Kidney (tissue), 14 donors: ENCODE measurements around the gene TIGD7. TPM values are rescaled to one million over a fixed set of nuclear protein-coding genes. Genes with fewer than 3 reads are reported as not detected.
A peak's percentile ranks its signal among the peaks of the same experiment; 100 is the strongest.

ENCODE experiments used
- DNase-seq, 5 donors: peaks; one replicate each; pipeline ENCODE4 v3.0.0-alpha.2; 2013 to 2020
- FAIRE-seq: peaks from 2 replicates; lab custom pipeline; 2012; peaks lifted over from hg19 to GRCh38; lab: Jason Lieb, UNC
- H3K27ac ChIP-seq, 2 donors: one replicate each; pipeline ENCODE4 v1.7.0; 2013; ENCODE audit warnings: low read depth in 2 of 2, low read length in 2 of 2, inconsistent platforms in 1 of 2
- H3K27me3 ChIP-seq: one replicate; pipeline ENCODE4 v1.7.1; 2013; ENCODE audit warnings: low read length, inconsistent platforms; ENCODE audit not compliant: control insufficient read depth, insufficient read depth
- H3K36me3 ChIP-seq, 3 donors: one replicate each; pipeline versions ENCODE4 v1.7.0 to v1.7.1; 2013; ENCODE audit warnings: low read length in 3 of 3, control low read depth in 1 of 3, inconsistent platforms in 1 of 3; ENCODE audit not compliant: insufficient read depth in 3 of 3, control insufficient read depth in 2 of 3
- H3K4me1 ChIP-seq, 3 donors: one replicate each; pipeline versions ENCODE4 v1.7.0 to v1.7.1; 2013; ENCODE audit warnings: low read length in 3 of 3, inconsistent platforms in 1 of 3, low read depth in 1 of 3; ENCODE audit not compliant: control insufficient read depth in 2 of 3, insufficient read depth in 2 of 3
- H3K4me3 ChIP-seq, 3 donors: one replicate each; pipeline versions ENCODE4 v1.7.0 to v1.8.1; 2013; ENCODE audit warnings: low read length in 3 of 3, control low read depth in 1 of 3, inconsistent platforms in 1 of 3
- H3K9ac ChIP-seq, 3 donors: one replicate each; pipeline versions ENCODE4 v1.7.0 to v1.7.1; 2013; ENCODE audit warnings: low read length in 3 of 3, control low read depth in 1 of 3, inconsistent platforms in 1 of 3
- H3K9me3 ChIP-seq, 3 donors: one replicate each; pipeline versions ENCODE4 v1.7.0 to v1.7.1; 2013; ENCODE audit warnings: low read length in 3 of 3, control low read depth in 1 of 3, inconsistent platforms in 1 of 3; ENCODE audit not compliant: control insufficient read depth in 2 of 3, insufficient read depth in 1 of 3
- CTCF ChIP-seq: IDR thresholded peaks from 3 replicates; pipeline ENCODE4 v1.5.1; 2012; ENCODE audit warnings: mild to moderate bottlenecking, moderate library complexity, borderline replicate concordance; ENCODE audit not compliant: insufficient read depth; ENCODE audit errors: extremely low read depth
- intact Hi-C: fragments of 100-400 bp; cut with DNase I; formaldehyde crosslinking; loops from one replicate; pipeline ENCODE4 v1.11.1; 2022
- polyA plus RNA-seq: library from polyadenylated mRNA; stranded (reverse); fragments of 350-450 nt; fragmentation: Illumina TruSeq; extraction: RNeasy Lipid Tissue Mini Kit (QIAGEN cat#74804); gene quantifications from one replicate; pipeline ENCODE4 v1.2.3, GENCODE V29; 2014; ENCODE audit warnings: low read depth, low replicate concordance; ENCODE audit not compliant: insufficient read depth
- total RNA-seq: library from RNA; stranded (reverse); fragmentation: NEBNext Ultra II Directional; extraction: Animal tissue kit (Norgen Biotek cat#: 25700); gene quantifications from one replicate; pipeline ENCODE4 v1.2.1, GENCODE V29; 2021
- donor health status: control.
- donor health status: control.
- donor health status: control.
- donor health status: control.
- donor health status: control.
- donor health status: DM: yes; HTN: yes; CAD: no.
- donor health status: Normal renal cell carcinoma (clear cell type).

The TIGD7 gene
- total and polyA plus RNA-seq, 2 donors from 2014 or later, result 4.2 to 7.5 TPM

- Histone ChIP-seq H3K9me3 (no peaks in the 10 kb centered on the region), H3K4me1 (no peaks in the 10 kb centered on the region), H3K36me3 (no peaks in the 10 kb centered on the region), H3K9ac (no peak overlapping the region), H3K4me3 (no peak overlapping the region), H3K27me3 (no peaks in the 10 kb centered on the region), H3K27ac (no peak overlapping the region)
- FAIRE-seq (no peak), DNase-seq (peak in 1 of 5 donors; percentile 50)
- no peak for TF ChIP-seq CTCF
- intact Hi-C loops, result no loop called here
These were observed 55.8 kb downstream of the TIGD7 start for GRCh38 chr16:3249451-3249850.

- Histone ChIP-seq H3K4me1 (no peaks in the 10 kb centered on the region), H3K27me3 (no peaks in the 10 kb centered on the region), H3K9me3 (no peaks in the 10 kb centered on the region), H3K4me3 (no peak overlapping the region), H3K36me3 (no peaks in the 10 kb centered on the region), H3K9ac (no peak overlapping the region), H3K27ac (no peak overlapping the region)
- FAIRE-seq (no peak), DNase-seq (peak in 1 of 5 donors; percentile 18)
- no peak for TF ChIP-seq CTCF
- intact Hi-C loops, result no loop called here
These were observed 56.2 kb downstream of the TIGD7 start for GRCh38 chr16:3249020-3249419.

Other genes with a start within 250 kb of the TIGD7 start
- gene IL32, start 239.8 kb downstream of the TIGD7 start, total RNA-seq, result 181 TPM
- gene IL32, start 239.8 kb downstream of the TIGD7 start, polyA plus RNA-seq, result 495 TPM
- gene ZSCAN10, start 206.1 kb downstream of the TIGD7 start, total RNA-seq, result not detected
- not detected for gene ZSCAN10, start 206.1 kb downstream of the TIGD7 start, polyA plus RNA-seq
- 12.7 TPM for gene ZNF205, start 192.8 kb downstream of the TIGD7 start, total RNA-seq
- gene ZNF205, start 192.8 kb downstream of the TIGD7 start, polyA plus RNA-seq, result 14.1 TPM
- 12.5 TPM for gene ZNF213, start 170.4 kb downstream of the TIGD7 start, total RNA-seq
- gene ZNF213, start 170.4 kb downstream of the TIGD7 start, polyA plus RNA-seq, result 5.6 TPM
- gene OR1F1, start 117.2 kb downstream of the TIGD7 start, total RNA-seq, result not detected
- gene OR1F1, start 117.2 kb downstream of the TIGD7 start, polyA plus RNA-seq, result not detected
- gene ZNF200, start 70.3 kb downstream of the TIGD7 start, total RNA-seq, result 9.6 TPM
- 3.3 TPM for gene ZNF200, start 70.3 kb downstream of the TIGD7 start, polyA plus RNA-seq
- 4.1 TPM for gene MEFV, start 48.8 kb downstream of the TIGD7 start, total RNA-seq
- not detected for gene MEFV, start 48.8 kb downstream of the TIGD7 start, polyA plus RNA-seq
- 29.7 TPM for gene ZNF263, start 21.9 kb downstream of the TIGD7 start, total RNA-seq
- 14.6 TPM for gene ZNF263, start 21.9 kb downstream of the TIGD7 start, polyA plus RNA-seq
- gene ZNF75A, start 67 bp upstream of the TIGD7 start, total RNA-seq, result 41.3 TPM
- gene ZNF75A, start 67 bp upstream of the TIGD7 start, polyA plus RNA-seq, result 14.3 TPM
- gene OR2C1, start 50.5 kb upstream of the TIGD7 start, total RNA-seq, result not detected
- gene OR2C1, start 50.5 kb upstream of the TIGD7 start, polyA plus RNA-seq, result not detected
- 16.3 TPM for gene ZSCAN32, start 95.6 kb upstream of the TIGD7 start, total RNA-seq
- 9.8 TPM for gene ZSCAN32, start 95.6 kb upstream of the TIGD7 start, polyA plus RNA-seq
- gene ZNF174, start 95.8 kb upstream of the TIGD7 start, total RNA-seq, result 12.4 TPM
- 10.9 TPM for gene ZNF174, start 95.8 kb upstream of the TIGD7 start, polyA plus RNA-seq
- 3.4 TPM for gene ZNF597, start 138.1 kb upstream of the TIGD7 start, total RNA-seq
- gene ZNF597, start 138.1 kb upstream of the TIGD7 start, polyA plus RNA-seq, result 0.99 TPM
- gene NAA60, start 138.2 kb upstream of the TIGD7 start, total RNA-seq, result 51.6 TPM
- gene NAA60, start 138.2 kb upstream of the TIGD7 start, polyA plus RNA-seq, result 66.6 TPM
- not detected for gene C16orf90, start 190.1 kb upstream of the TIGD7 start, total RNA-seq
- not detected for gene C16orf90, start 190.1 kb upstream of the TIGD7 start, polyA plus RNA-seq
- 44.8 TPM for gene CLUAP1, start 195.6 kb upstream of the TIGD7 start, total RNA-seq
- 39.3 TPM for gene CLUAP1, start 195.6 kb upstream of the TIGD7 start, polyA plus RNA-seq